HepG2 (cell line): ENCODE measurements around the gene FOSL2. TPM values are rescaled to one million over a fixed set of nuclear protein-coding genes. Genes with fewer than 3 reads are reported as not detected.
A peak's percentile ranks its signal among the peaks of the same experiment; 100 is the strongest.

Experiments
- DMAP1 ChIP-seq: IDR thresholded peaks from 2 replicates; pipeline ENCODE4 v1.6.1; 2016
- FOSL2 ChIP-seq: sonication (generic); formaldehyde crosslinking; IDR thresholded peaks from 2 replicates; pipeline ENCODE4 v1.4.0; 2020; ENCODE audit warnings: missing genetic modification reagents
- GTF3A ChIP-seq: sonication (generic); formaldehyde crosslinking; conservative IDR thresholded peaks from 2 replicates; pipeline ENCODE4 v1.4.0; 2020; ENCODE audit warnings: mild to moderate bottlenecking, missing genetic modification reagents
- HES4 ChIP-seq: sonication (generic); formaldehyde crosslinking; IDR thresholded peaks from 2 replicates; pipeline ENCODE4 v1.9.0; 2021; ENCODE audit warnings: mild to moderate bottlenecking, missing genetic modification reagents, borderline replicate concordance
- JARID2 ChIP-seq: sonication (generic); formaldehyde crosslinking; IDR thresholded peaks from 2 replicates; pipeline ENCODE4 v1.8.1; 2023; ENCODE audit warnings: missing genetic modification reagents, inconsistent platforms; ENCODE audit not compliant: insufficient replicate concordance
- NFAT5 ChIP-seq: sonication (generic); formaldehyde crosslinking; IDR thresholded peaks from 2 replicates; pipeline ENCODE4 v1.4.0; 2020; ENCODE audit warnings: missing genetic modification reagents
- NFKB2 ChIP-seq: sonication (generic); formaldehyde crosslinking; IDR thresholded peaks from 2 replicates; pipeline ENCODE4 v1.4.0; 2020; ENCODE audit warnings: missing genetic modification reagents, borderline replicate concordance
- PCBP1 ChIP-seq: fragments of 200-400 bp; formaldehyde crosslinking; IDR thresholded peaks from 2 replicates; pipeline ENCODE4 v1.6.1; 2017; ENCODE audit warnings: mild to moderate bottlenecking, low read depth, low read length, borderline replicate concordance
- ZBTB8A ChIP-seq: sonication (generic); formaldehyde crosslinking; IDR thresholded peaks from 2 replicates; pipeline ENCODE4 v1.4.0; 2020; ENCODE audit warnings: mild to moderate bottlenecking, low read depth, missing genetic modification reagents, borderline replicate concordance
- ZC3H4 ChIP-seq: sonication (generic); formaldehyde crosslinking; IDR thresholded peaks from 2 replicates; pipeline ENCODE4 v1.4.0; 2020; ENCODE audit warnings: missing genetic modification reagents, borderline replicate concordance
- ZFY ChIP-seq: sonication (generic); formaldehyde crosslinking; IDR thresholded peaks from 2 replicates; pipeline ENCODE4 v1.4.0; 2020; ENCODE audit warnings: missing genetic modification reagents
- ZNF121 ChIP-seq: sonication (generic); formaldehyde crosslinking; IDR thresholded peaks from 2 replicates; pipeline ENCODE4 v1.5.0; 2020; ENCODE audit warnings: mild to moderate bottlenecking, missing genetic modification reagents
- ZNF136 ChIP-seq: sonication (generic); formaldehyde crosslinking; IDR thresholded peaks from 2 replicates; pipeline ENCODE4 v1.8.1; 2022; ENCODE audit warnings: low read depth, mild to moderate bottlenecking, moderate library complexity, missing genetic modification reagents
- ZNF234 ChIP-seq: sonication (generic); formaldehyde crosslinking; conservative IDR thresholded peaks from 2 replicates; pipeline ENCODE4 v1.5.1; 2020; ENCODE audit warnings: mild to moderate bottlenecking, missing genetic modification reagents
- ZNF317 ChIP-seq: sonication (generic); formaldehyde crosslinking; IDR thresholded peaks from 2 replicates; pipeline ENCODE4 v1.5.0; 2020; ENCODE audit warnings: mild to moderate bottlenecking, missing genetic modification reagents
- ZNF451 ChIP-seq: sonication (generic); formaldehyde crosslinking; IDR thresholded peaks from 2 replicates; pipeline ENCODE4 v1.5.0; 2020; ENCODE audit warnings: mild to moderate bottlenecking, missing genetic modification reagents
- ZNF713 ChIP-seq: sonication (generic); formaldehyde crosslinking; IDR thresholded peaks from 2 replicates; pipeline ENCODE4 v1.4.0; 2020; ENCODE audit warnings: mild to moderate bottlenecking, missing genetic modification reagents
- ZNF720 ChIP-seq: sonication (generic); formaldehyde crosslinking; IDR thresholded peaks from 2 replicates; pipeline ENCODE4 v1.4.0; 2020; ENCODE audit warnings: missing genetic modification reagents
- ZNF740 ChIP-seq: sonication (generic); formaldehyde crosslinking; IDR thresholded peaks from 2 replicates; pipeline ENCODE4 v1.4.0; 2020; ENCODE audit warnings: missing genetic modification reagents
- ZNF746 ChIP-seq: sonication (generic); formaldehyde crosslinking; IDR thresholded peaks from 2 replicates; pipeline ENCODE4 v1.8.0; 2022; ENCODE audit warnings: mild to moderate bottlenecking, missing genetic modification reagents
- polyA plus RNA-seq, 8 experiments: library from polyadenylated mRNA; depleted of rRNA in 3 of 8; stranded (reverse) in 7 of 8; unstranded in 1 of 8; fragments of >200 nt; fragmentation: Illumina TruSeq in 4 of 8; extraction: Trizol in 4 of 8; gene quantifications; 2 replicates each; pipeline versions ENCODE4 v1.2.1 to v1.2.3, GENCODE V29; 2011 to 2016; ENCODE audit warnings: low read depth in 4 of 8, missing spikeins in 1 of 8, mixed read lengths in 1 of 8; ENCODE audit not compliant: insufficient read depth in 1 of 8
- total RNA-seq, 5 experiments: library from RNA; depleted of rRNA; stranded (reverse); fragments of >200 nt; fragmentation: Illumina TruSeq; extraction: Trizol; gene quantifications; 2 replicates each; pipeline ENCODE4 v1.2.3, GENCODE V29; 2016; ENCODE audit warnings: low read depth in 1 of 5
- TF ChIP-seq, protein P1 (sequence below): conservative IDR thresholded peaks from 2 replicates; pipeline ENCODE4 v1.6.1; 2018; ENCODE audit warnings: missing genetic modification reagents
- TF ChIP-seq, protein P2 (sequence below): sonication (generic); formaldehyde crosslinking; conservative IDR thresholded peaks from 2 replicates; pipeline ENCODE4 v1.4.0; 2020; ENCODE audit warnings: missing genetic modification reagents
- TF ChIP-seq, protein P3 (sequence below): IDR thresholded peaks from 2 replicates; pipeline ENCODE4 v1.6.1; 2012; ENCODE audit warnings: inconsistent platforms

The FOSL2 gene
- total and polyA plus RNA-seq, 2 of the 13 experiments (the other 11 are each of a cell fraction or from before 2014, with no cell fraction given): 3.4 to 18.1 TPM

DNA sequence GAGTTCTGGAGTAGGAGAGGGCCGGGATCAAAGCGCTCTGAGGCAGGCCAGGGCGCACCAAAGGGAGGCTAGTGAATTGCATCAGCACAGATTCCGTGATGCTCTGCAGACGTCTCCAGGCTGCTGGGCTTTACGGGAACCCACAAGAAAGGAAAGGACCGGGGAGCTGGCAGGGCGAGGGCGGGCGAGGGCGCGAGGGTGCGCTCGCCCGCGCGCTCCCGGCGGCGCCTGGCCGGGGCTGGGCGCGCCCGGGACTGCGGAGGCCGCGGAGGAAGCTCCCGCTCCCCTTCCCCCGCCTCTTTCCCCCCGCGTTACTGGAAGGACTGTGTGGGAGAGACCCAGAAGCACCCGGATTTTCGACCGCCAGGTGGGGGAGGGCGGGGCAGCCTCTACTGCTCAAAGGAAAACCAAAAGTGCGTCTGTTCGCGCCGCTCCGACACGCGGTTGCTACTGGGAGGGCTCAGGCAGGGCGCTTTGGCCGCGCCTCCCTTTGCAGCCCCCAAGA, 2.4 kb upstream of the FOSL2 start (continued):
- TF ChIP-seq JARID2 (CRISPR knock-in tag) (no peak), ZNF121 (CRISPR knock-in tag) (no peak), ZBTB8A (no peak), ZNF317 (CRISPR knock-in tag) (peak; percentile 72; the same call in 1 of the 2 replicates), PCBP1 (no peak), ZNF720 (CRISPR knock-in tag) (no peak), NFKB2 (CRISPR knock-in tag) (0 out of 2 replicates have a peak, but pooled peaks have one; percentile 61), ZNF713 (CRISPR knock-in tag) (no peak), ZNF451 (CRISPR knock-in tag) (peak; percentile 8; the same call in 1 of the 2 replicates), GTF3A (no peak), FOSL2 (no peak; the same call in 1 of the 2 replicates), ZNF136 (no peak), ZNF234 (CRISPR knock-in tag) (no peak), ZNF740 (CRISPR knock-in tag) (no peak), ZFY (CRISPR knock-in tag) (peak; percentile 67), HES4 (CRISPR knock-in tag) (no peak), ZC3H4 (CRISPR knock-in tag) (no peak), DMAP1 (peak; percentile 68), NFAT5 (CRISPR knock-in tag) (no peak; the same call in 1 of the 2 replicates), ZNF746 (CRISPR knock-in tag) (peak; percentile 44)
- TF ChIP-seq, protein P1, sequence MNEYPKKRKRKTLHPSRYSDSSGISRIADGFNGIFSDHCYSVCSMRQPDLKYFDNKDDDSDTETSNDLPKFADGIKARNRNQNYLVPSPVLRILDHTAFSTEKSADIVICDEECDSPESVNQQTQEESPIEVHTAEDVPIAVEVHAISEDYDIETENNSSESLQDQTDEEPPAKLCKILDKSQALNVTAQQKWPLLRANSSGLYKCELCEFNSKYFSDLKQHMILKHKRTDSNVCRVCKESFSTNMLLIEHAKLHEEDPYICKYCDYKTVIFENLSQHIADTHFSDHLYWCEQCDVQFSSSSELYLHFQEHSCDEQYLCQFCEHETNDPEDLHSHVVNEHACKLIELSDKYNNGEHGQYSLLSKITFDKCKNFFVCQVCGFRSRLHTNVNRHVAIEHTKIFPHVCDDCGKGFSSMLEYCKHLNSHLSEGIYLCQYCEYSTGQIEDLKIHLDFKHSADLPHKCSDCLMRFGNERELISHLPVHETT (CRISPR knock-in tag): no peak
- TF ChIP-seq, protein P2, sequence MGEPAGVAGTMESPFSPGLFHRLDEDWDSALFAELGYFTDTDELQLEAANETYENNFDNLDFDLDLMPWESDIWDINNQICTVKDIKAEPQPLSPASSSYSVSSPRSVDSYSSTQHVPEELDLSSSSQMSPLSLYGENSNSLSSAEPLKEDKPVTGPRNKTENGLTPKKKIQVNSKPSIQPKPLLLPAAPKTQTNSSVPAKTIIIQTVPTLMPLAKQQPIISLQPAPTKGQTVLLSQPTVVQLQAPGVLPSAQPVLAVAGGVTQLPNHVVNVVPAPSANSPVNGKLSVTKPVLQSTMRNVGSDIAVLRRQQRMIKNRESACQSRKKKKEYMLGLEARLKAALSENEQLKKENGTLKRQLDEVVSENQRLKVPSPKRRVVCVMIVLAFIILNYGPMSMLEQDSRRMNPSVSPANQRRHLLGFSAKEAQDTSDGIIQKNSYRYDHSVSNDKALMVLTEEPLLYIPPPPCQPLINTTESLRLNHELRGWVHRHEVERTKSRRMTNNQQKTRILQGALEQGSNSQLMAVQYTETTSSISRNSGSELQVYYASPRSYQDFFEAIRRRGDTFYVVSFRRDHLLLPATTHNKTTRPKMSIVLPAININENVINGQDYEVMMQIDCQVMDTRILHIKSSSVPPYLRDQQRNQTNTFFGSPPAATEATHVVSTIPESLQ: 0 out of 2 replicates have a peak, but pooled peaks have one; percentile 31
- TF ChIP-seq, protein P3, sequence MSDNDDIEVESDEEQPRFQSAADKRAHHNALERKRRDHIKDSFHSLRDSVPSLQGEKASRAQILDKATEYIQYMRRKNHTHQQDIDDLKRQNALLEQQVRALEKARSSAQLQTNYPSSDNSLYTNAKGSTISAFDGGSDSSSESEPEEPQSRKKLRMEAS: peak; percentile 90
